ENCODE results near the gene CERS6.

GRCh38 chr2:168495524-168495923 lies 39.5 kb downstream of the CERS6 start:
- no peak for TF ChIP-seq CTCF (IDR thresholded peaks at IDR 0.05)
- no peak for TF ChIP-seq POLR2A (IDR thresholded peaks at IDR 0.05)
- no peak for TF ChIP-seq POLR2AphosphoS5 (IDR thresholded peaks at IDR 0.05)
